GM06990 (cell line): ENCODE results near the gene IVL.

Experiments used
- DNase-seq: peaks from one replicate; pipeline ENCODE4 v3.0.0-alpha.2; 2011; ENCODE audit not compliant: insufficient read length; ENCODE audit errors: extremely low read depth
- H3K27me3 ChIP-seq: replicated peaks from 2 replicates; pipeline ENCODE4 v1.6.0; 2011; ENCODE audit warnings: low read length; ENCODE audit not compliant: control insufficient read depth, insufficient read depth
- H3K36me3 ChIP-seq: 2 replicates; pipeline ENCODE4 v1.5.1; 2011; ENCODE audit warnings: low read length; ENCODE audit not compliant: control insufficient read depth, insufficient read depth
- H3K4me3 ChIP-seq: replicated peaks from 2 replicates; pipeline ENCODE4 v1.5.1; 2011; ENCODE audit warnings: low read depth, mild to moderate bottlenecking, control low read depth, low read length
- CTCF ChIP-seq: IDR thresholded peaks from 2 replicates; pipeline ENCODE4 v1.5.1; 2011; ENCODE audit warnings: low read length, control low read depth, mild to moderate bottlenecking, inconsistent platforms; ENCODE audit not compliant: insufficient read depth, poor library complexity, severe bottlenecking

The IVL gene

GRCh38 chr1:152941037-152941711 is 32.8 kb downstream of the IVL start:
- DNase-seq, result no peak
- Histone ChIP-seq H3K4me3 (no peak overlapping the region), H3K36me3 (no peaks in the 10 kb centered on the region), H3K27me3 (no peaks in the 10 kb centered on the region; the same call in 1 of the 2 replicates)
- peak; percentile 13 for TF ChIP-seq CTCF

- DNase-seq, result no peak
- no peak overlapping the region for H3K4me3 ChIP-seq
- H3K36me3 ChIP-seq, result no peaks in the 10 kb centered on the region
- no peak for TF ChIP-seq CTCF
- H3K27me3 ChIP-seq, result no peaks in the 10 kb centered on the region; the same call in 1 of the 2 replicates
These were observed 33.8 kb downstream of the IVL start for GRCh38 chr1:152942161-152942560.

GRCh38 chr1:152946248-152946647 is 37.9 kb downstream of the IVL start:
- Histone ChIP-seq H3K4me3 (no peak overlapping the region), H3K27me3 (no peaks in the 10 kb centered on the region; the same call in 1 of the 2 replicates), H3K36me3 (no peaks in the 10 kb centered on the region)
- no peak for TF ChIP-seq CTCF
- no peak for DNase-seq

GRCh38 chr1:152946651-152947256 is 38.4 kb downstream of the IVL start, which contains the start of gene SPRR5:
TSS of gene SPRR5 (plus strand) at chr1:152947206. CDS start at chr1:152948555, 1,349 bp downstream.
- H3K4me3 ChIP-seq, result no peak within 1 kb of the TSS
- H3K27me3 ChIP-seq, result no peaks in the 10 kb centered on the region; the same call in 1 of the 2 replicates
- no peak for TF ChIP-seq CTCF
- DNase-seq, result no peak
- H3K36me3 ChIP-seq, result no peaks in the 10 kb centered on the region

GRCh38 chr1:152951711-152952110 is 43.4 kb downstream of the IVL start:
- H3K27me3 ChIP-seq, result peaks cover 2% of the 10 kb centered on the region
- no peak overlapping the region for H3K4me3 ChIP-seq
- TF ChIP-seq CTCF, result no peak
- no peaks in the 10 kb centered on the region for H3K36me3 ChIP-seq
- no peak for DNase-seq
